Calu3 (cell line): Measurements from ENCODE around the gene CRY1. TPM values are rescaled to one million over a fixed set of nuclear protein-coding genes. Genes with fewer than 3 reads are reported as not detected.

ENCODE experiments used
- BruUV-seq: library from RNA; stranded (reverse); fragments of 400-500 nt; replicated peaks from 2 replicates; lab custom pipeline; 2021; lab: Mats Ljungman, UMichigan
- CTCF ChIA-PET: fragments of 300-600 bp; sonication (Branson Sonifier 250); formaldehyde crosslinking; loops from one replicate; lab custom pipeline; 2022; ENCODE audit warnings: antibody characterized with exemption; lab: Charles Lee
- DNase-seq: peaks from one replicate; pipeline ENCODE4 v3.0.0; 2022
- H3K27ac Mint-ChIP-seq: one replicate; pipeline ENCODE4 v1.8.0; 2022; ENCODE audit warnings: mixed read lengths; ENCODE audit not compliant: unreplicated experiment
- H3K27me3 Mint-ChIP-seq: one replicate; pipeline ENCODE4 v1.8.0; 2022; ENCODE audit warnings: mixed read lengths; ENCODE audit not compliant: unreplicated experiment
- H3K36me3 Mint-ChIP-seq: one replicate; pipeline ENCODE4 v1.8.0; 2022; ENCODE audit warnings: mild to moderate bottlenecking, moderate library complexity, mixed read lengths; ENCODE audit not compliant: insufficient read depth, unreplicated experiment
- H3K4me1 Mint-ChIP-seq: one replicate; pipeline ENCODE4 v1.8.0; 2022; ENCODE audit warnings: mild to moderate bottlenecking, low read depth, mixed read lengths; ENCODE audit not compliant: unreplicated experiment
- H3K4me3 Mint-ChIP-seq: one replicate; pipeline ENCODE4 v1.8.0; 2022; ENCODE audit warnings: mild to moderate bottlenecking, low read depth, moderate library complexity, mixed read lengths; ENCODE audit not compliant: unreplicated experiment
- H3K9me3 Mint-ChIP-seq: one replicate; pipeline ENCODE4 v1.8.0; 2022; ENCODE audit warnings: low read depth, mixed read lengths; ENCODE audit not compliant: unreplicated experiment
- CTCF ChIP-seq: fragments of 200-600 bp; IDR thresholded peaks from one replicate; pipeline ENCODE4 v1.8.0; 2022; ENCODE audit warnings: antibody characterized with exemption; ENCODE audit not compliant: unreplicated experiment
- intact Hi-C: fragments of 100-400 bp; cut with micrococcal nuclease; formaldehyde crosslinking; loops from one replicate; pipeline ENCODE4 v1.10.0; 2022; ENCODE audit not compliant: unreplicated experiment
- total RNA-seq: library from RNA; stranded (reverse); gene quantifications from 2 replicates; pipeline ENCODE4 v1.2.3, GENCODE V29; 2022

Gene CRY1
- total RNA-seq, 1 experiment from 2014 or later, result 19.7 TPM

GRCh38 chr12:107103097-107103496 lies 9.7 kb upstream of the CRY1 start:
- intact Hi-C loops, result no loop called here
- H3K4me1 Mint-ChIP-seq, result no peaks in the 10 kb centered on the region
- H3K27me3 Mint-ChIP-seq, result peaks cover 57% of the 10 kb centered on the region
- CTCF ChIA-PET, result no interaction called here
- H3K36me3 Mint-ChIP-seq, result no peaks in the 10 kb centered on the region
- no peak for DNase-seq
- H3K4me3 Mint-ChIP-seq, result no peak overlapping the region
- BruUV-seq, result no TSS peak
- H3K9me3 Mint-ChIP-seq, result no peaks in the 10 kb centered on the region
- no peak overlapping the region for H3K27ac Mint-ChIP-seq
- TF ChIP-seq CTCF, result no peak

- no TSS peak for BruUV-seq
- no peak for DNase-seq
- TF ChIP-seq CTCF, result no peak
- intact Hi-C loops, result no loop called here
- H3K27me3 Mint-ChIP-seq, result peaks cover 64% of the 10 kb centered on the region
- CTCF ChIA-PET, result no interaction called here
- no peaks in the 10 kb centered on the region for H3K36me3 Mint-ChIP-seq
- H3K4me3 Mint-ChIP-seq, result no peak overlapping the region
- no peaks in the 10 kb centered on the region for H3K9me3 Mint-ChIP-seq
- H3K4me1 Mint-ChIP-seq, result no peaks in the 10 kb centered on the region
- no peak overlapping the region for H3K27ac Mint-ChIP-seq
These were observed 8.9 kb upstream of the CRY1 start for GRCh38 chr12:107102294-107102693.

GRCh38 chr12:107101651-107102050 lies 8.3 kb upstream of the CRY1 start:
- peaks cover 63% of the 10 kb centered on the region for H3K27me3 Mint-ChIP-seq
- CTCF ChIA-PET, result no interaction called here
- no peaks in the 10 kb centered on the region for H3K4me1 Mint-ChIP-seq
- no peaks in the 10 kb centered on the region for H3K36me3 Mint-ChIP-seq
- no peak overlapping the region for H3K4me3 Mint-ChIP-seq
- BruUV-seq, result no TSS peak
- intact Hi-C loops, result no loop called here
- TF ChIP-seq CTCF, result no peak
- no peak for DNase-seq
- H3K27ac Mint-ChIP-seq, result no peak overlapping the region
- H3K9me3 Mint-ChIP-seq, result no peaks in the 10 kb centered on the region

GRCh38 chr12:107099917-107100316 lies 6.6 kb upstream of the CRY1 start:
- no peaks in the 10 kb centered on the region for H3K36me3 Mint-ChIP-seq
- no peak for TF ChIP-seq CTCF
- H3K4me3 Mint-ChIP-seq, result no peak overlapping the region
- no TSS peak for BruUV-seq
- DNase-seq, result no peak
- H3K27me3 Mint-ChIP-seq, result peaks cover 46% of the 10 kb centered on the region
- intact Hi-C loops, result loop anchor here (10.0 kb wide), 2 partner anchors 455 to 1205 kb away; no protein-coding TSS in a partner anchor
- no peak overlapping the region for H3K27ac Mint-ChIP-seq
- no peaks in the 10 kb centered on the region for H3K4me1 Mint-ChIP-seq
- H3K9me3 Mint-ChIP-seq, result peaks cover 6% of the 10 kb centered on the region
- CTCF ChIA-PET, result interaction anchor here (0.6 to 0.7 kb wide), 2 partner anchors 69 to 556 kb away, joined by 3 to 4 read pairs; no protein-coding TSS in a partner anchor
